CD4-positive, alpha-beta T cell treated with Interferon alpha-2 for 1 hour (primary cell): Measurements from ENCODE around the gene KIF12.
A peak's percentile ranks its signal among the peaks of the same experiment; 100 is the strongest.

Source experiments
- DNase-seq, 2 donors: peaks; one replicate each; pipeline ENCODE4 v3.0.0-alpha.2; 2020 to 2022

Gene KIF12

DNA sequence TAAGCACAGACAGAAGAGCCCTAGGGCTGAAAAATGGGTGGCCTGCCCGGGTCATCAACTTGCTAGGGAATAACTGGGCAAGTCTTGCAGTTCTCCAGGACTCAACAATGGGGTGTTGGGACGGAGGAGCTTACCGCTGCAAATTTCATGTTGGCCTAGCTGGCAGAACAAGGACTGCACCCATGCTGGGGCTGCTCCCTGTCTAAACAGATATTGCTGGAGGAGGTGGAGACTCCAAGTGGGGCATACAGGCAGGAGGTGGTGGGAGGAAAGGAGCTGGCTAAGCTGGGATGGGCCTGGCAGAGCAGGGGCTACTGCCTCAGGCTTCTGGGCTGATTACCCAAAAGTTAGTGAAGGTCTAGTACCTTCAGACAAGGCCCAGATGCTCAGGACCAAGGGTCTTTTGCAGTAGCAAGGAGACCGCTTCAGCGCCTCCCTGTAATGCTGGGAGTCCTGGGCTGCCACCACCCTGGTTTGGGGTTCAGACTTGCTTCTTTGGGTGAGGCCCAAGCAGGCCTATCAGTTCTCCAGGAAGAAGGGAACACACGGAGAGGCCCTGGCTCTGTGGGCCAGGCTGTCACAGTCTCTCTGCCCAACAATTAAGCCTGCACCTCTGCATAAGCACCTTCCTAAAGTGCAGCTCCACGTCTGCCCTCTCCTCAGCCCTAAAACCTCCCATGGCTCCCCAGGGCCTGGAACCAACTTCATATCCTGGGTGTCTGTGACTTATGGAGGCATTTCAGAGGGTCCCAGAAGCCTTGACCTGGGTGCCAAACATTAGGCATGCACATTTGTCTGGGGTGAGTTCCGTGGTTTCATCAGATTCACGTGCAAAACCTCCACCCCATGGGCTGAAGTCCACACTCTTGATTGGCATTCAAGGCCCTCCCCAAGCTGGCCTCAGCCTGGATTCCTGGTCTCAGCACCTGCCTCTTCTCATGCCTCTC is 24.2 kb upstream of the KIF12 start:
- DNase-seq: no peak

DNA sequence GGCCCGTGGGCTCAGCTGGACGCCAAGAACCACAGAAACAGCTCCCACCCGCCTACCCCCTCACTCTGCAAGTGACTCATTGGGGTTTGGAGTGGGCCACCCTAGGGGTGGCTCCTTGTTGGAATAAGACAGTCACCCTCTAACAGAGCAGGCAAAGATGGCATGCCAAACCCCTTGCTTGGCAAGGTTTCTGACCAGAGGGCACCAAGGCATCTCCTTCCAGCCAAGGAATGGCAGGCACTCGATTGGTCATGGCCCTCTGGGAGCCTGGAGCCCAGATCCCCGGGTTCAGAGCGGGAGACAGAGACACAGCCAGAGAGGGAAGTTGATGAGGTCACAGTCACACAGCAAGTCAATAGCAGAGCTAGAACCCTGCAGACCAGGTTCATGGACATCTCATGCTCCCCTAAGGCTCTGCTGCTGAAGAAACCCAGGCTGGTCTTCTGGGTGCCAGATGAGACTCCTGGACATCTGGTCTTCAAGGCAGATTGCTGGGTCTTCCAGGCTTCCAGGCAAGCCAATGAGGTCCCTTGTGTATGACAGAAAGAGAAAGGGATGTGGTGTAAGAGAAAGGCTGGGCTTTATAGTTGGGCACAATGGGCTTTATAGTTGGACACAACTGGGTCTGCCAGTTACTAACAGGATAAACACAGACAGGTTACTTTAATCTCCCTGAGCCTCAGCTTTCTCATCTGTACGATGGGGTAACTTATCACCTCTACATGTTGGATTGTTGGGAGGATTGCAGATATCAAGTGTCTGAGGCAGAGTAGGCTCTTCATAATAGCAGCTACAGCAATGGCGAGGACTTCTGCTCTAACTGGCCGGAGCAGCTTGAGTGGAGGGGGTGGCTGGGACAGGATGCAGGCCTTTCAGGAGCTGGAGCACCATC is 23.3 kb upstream of the KIF12 start:
- DNase-seq: no peak

GRCh38 chr9:114121227-114122135 is 22.4 kb upstream of the KIF12 start:
- DNase-seq: no peak

DNA sequence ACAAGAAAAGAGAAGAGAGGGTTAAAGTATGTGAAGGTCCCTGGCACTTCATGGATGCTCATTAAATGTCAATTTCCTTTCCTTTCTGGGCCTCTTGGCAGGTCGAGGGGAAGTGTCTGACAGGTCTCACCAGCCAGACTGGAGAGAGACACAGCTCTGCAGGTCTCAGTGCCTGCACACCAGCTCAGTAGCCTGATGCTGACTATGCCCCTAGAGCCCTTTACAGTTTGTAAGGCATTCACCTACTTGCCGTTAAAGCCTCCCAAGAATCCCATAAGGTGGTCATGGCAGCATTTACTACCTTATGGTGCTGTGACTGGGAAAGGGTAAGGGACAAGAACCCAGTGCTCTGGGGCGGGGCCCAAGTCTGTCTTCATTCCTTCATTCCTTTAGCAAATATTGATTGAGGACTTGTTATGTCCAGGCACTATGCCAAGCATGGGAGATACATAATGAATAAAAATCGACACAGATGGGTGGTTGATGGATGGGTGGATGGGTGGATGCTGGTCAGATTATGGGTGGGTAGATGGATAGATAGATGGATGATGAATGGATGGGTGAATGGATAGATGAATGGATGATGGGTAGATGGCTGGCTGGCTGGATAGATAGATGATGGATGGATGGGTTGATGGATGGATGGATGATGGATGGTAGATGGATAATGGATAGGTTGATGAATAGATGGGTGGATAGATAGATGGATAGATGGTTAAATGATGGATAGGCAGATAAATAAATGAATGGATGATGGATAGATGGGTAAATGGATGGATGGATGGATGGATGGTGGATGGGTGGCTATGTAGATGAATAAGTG is 21.3 kb upstream of the KIF12 start:
- no peak for DNase-seq

DNA sequence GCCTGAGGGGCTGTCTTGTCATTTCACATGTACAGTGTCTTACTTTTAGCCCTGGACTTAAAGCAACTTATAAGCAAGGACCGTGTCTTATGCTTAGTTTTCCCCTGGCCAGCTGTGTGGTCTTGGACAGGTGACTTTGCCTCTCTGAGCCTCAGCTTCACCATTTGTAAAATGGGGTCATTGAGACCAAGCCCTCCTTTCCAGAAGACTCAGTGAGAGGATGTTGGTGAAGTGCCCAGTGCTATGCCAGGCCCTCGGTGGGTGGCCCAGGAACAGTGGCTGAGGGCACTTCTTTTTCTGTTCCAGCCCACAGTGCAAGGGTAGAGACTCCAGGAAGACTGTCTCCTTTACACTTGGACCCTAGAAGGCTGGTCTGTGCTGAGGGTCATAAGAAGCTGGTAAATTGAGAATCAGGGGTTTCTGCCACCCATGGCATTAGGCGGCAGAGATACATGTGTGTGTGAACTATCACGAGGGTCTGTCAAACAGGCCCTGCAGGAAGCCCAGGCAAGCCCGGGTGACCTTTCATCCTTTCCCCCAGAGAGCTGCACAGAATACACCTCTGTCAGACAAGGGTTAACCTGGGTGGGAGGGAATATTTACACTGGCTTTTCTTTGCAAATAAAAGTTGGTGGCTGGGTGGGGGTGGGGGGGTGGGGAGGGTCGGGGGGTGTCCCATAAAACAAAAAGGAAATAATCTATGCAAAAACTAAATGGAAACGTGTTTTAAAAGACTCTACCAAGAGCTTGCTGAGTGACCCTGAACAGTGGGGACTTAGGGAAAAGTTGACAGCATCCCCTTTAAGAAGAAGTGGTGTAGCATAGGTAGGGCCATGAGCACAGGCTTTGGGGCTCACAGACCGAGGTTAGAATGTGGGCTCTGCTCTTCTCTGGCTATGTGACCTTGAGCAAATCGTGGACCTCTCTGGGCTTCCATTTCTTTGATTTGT is 20.4 kb upstream of the KIF12 start:
- no peak for DNase-seq

DNA sequence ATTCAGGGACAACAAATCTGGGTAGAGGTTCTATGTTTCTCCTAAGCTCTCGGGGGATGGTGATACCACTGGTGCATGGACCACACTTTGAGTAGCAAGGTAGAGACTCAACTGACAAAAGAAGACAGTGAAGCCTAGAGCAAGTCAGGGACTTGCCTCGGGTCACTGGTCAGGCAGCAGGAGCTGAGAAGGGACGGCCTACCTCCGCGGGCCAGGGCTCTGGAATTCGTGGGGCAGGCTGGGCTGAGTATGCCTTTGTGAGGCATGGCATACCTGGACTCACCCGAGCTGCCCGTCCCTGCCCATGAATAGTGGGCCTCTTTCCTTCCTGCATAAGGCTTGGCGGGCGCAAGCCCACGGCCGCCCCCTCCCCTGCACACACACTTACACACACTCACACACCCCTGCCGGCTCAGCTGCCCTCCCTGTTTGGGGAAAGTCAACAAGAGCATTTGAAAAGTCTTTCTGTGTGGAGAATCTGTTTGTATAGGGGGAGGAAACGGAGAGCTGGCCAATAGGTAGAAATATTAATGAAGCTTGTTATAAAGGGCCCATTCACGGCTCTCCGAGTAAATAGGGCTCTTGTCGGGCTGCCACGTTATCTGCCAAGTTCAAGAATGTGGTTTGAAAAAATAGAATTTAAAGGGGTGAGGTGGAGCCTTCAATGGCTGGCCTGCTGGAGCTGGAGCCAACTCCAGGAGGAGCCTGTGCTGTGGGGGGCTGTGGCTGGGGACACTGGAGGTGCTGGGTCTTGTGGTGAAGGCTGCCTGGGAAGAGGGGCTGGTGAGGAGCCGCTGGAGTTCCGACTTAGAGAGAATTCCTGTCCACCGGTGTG is 19.1 kb upstream of the KIF12 start:
- no peak for DNase-seq

DNA sequence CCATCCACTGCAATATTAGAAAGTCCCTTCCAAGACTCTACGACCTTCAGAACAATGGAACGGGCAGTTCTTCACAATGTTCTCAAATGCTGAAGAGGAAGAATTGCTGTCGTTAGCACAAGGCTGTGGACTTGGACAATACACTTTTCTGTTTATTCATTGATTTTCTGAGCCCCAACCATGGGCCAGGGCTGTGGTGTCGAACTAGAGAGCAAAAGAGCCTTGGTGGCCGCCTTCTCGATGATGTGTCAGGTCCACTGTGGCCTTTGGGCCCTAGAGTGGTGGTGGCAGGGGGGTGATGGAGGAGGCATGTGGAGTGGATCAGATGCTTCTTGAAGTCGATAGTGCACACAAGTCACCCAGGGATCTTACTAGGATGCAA is 18.5 kb upstream of the KIF12 start:
- no peak for DNase-seq

GRCh38 chr9:114116126-114116747 is 17.1 kb upstream of the KIF12 start:
- DNase-seq: no peak

DNA sequence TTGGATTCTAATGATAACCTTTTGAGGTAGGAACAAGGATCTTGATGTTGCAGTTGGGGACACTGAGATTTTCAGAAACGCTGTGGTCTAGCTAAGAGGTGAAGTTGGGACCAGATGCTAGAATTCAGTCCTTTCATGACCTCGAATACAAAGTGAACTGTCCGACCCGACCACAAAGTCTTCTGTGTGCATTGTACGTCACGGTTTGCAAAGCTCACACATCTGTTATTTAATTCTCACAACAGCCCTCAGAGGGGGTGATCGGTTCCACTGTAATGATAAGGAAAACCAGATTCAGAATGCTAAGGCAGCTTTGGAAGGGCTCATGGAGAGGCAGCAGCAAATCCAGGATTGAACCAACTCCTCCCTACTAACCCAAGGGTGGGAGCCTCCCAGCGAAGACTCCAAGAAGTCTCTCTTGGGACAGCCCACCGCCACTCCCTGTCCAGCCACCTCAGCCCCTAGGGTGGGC is 16.6 kb upstream of the KIF12 start:
- DNase-seq: no peak

GRCh38 chr9:114114364-114114763 is 15.3 kb upstream of the KIF12 start:
- no peak for DNase-seq

DNA sequence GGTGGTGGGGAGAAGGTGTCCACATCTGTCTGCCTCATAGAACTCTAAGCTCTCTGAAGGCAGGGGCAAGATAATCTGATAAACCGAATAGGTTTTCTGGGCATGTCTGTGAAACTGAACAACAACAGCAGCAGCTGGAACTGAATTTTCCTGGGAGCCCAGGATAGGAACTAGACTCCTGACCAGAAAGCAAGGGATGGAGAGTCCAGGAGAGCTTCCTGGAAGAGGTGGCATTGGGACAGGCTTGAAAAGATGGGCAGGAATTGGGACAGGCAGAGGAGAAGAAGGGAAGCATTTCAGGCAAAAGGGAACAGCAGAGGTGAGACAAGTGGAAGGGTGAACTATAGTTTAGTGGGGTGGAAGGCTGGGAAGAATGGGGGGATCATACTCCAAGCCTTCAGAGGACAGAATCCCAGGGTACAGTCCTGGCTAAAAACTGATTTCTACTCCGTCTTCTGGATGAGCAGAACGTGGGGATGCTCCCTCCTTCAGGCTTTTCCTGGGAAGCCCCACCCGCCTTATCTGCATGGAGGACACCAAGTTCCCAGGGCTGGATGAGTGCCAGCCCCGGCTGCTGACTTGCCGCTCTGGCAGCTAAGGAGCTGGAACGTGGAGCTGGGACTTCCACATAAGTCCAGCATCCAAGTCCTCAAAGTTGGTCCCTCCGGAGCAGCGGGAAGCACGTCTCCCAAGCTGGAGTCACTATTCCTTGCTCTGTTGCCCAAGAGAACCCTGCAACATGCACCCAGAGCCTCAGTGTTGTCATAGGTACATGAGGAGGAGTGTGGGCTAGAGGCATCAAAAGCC is 13.9 kb upstream of the KIF12 start:
- DNase-seq: no peak

GRCh38 chr9:114112325-114112724 is 13.2 kb upstream of the KIF12 start:
- DNase-seq: no peak

GRCh38 chr9:114110180-114110579 is 11.1 kb upstream of the KIF12 start:
- DNase-seq: no peak

DNA sequence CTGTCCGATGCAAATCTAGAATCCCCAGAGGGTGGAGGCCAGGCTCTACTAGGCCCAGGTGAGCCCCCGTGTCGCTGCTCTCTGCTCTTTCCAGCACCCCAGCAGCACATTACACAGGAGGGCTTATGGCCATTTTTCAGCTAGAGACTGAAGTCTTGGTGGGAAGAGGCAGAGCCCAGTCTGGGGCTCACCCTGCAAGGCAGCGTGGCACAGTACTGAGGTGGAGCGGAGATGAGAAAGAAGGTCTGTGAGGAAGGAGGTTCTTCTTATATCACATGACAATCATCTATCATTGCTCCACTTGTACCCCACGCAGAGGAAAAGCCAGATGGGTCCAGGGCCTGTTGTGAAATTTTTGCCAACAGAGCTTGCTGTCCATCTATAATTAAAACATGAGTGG is 10.0 kb upstream of the KIF12 start:
- DNase-seq: no peak

DNA sequence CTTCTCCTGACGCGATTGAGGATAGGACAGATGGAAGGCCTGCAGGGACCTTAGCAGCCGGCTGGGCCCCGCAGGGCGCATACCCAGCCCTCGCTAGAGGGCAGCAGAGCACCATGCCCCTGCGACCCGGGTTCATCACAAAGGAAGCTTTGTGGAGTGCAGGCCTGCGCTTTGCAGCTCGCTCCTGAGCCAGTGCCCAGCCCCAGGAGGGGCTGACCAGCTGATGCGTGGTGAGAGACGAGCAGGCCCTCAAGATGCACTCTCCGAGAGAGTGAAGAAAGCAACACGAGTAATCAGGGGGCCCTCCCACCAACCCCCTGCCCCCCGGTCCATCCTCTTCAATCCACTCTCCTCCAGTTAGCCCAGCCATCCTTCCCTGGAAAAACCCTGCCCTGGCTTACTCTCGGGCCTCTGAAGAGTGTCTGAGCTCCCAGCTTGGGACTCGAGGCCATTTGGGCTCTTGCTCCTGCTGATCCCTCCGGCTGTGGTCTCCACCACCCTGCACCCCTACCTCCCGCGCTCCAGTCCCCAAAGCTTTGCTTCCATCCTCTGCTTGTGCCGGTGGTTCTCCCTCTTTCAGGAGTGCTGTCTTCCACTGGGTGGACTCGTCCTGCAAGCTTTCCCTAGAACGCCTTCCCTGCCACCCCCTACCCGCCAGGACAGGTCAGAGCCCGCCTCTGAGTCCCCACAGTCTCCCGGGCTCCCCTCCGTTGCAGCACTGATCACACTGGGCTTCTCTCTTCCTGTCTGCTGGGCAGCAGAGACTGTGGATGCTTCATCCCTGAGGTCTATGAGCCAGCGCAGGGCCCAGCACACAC is 9.1 kb upstream of the KIF12 start:
- DNase-seq: peak; percentile 14 to 41

GRCh38 chr9:114107286-114108001 is 8.4 kb upstream of the KIF12 start:
- no peak for DNase-seq

DNA sequence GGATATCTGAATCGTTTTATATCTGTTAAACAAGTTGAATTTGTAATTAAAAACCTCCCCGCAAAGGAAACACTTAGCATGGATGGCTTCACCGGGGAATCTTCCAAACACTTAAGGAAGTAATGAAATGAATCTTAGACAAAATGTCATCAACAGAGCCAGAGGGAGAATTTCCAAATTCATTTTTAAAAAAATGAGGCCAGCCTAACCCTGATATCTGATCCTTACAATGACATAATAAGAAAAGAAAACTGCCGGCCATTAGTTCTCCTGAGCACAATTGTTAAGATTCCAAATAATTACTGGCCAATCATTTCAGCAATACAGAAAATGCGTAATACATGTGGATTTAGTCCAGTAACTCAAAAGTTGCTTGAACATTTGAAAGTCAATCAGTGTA is 6.1 kb upstream of the KIF12 start:
- no peak for DNase-seq
